ENCODE results near the gene FSTL4.
"Not testable (repeated sequence)": the region's sequence is repeated elsewhere in the genome, so short reads cannot be mapped to it uniquely, and the experiment has no call there.

The FSTL4 gene

GRCh38 chr5:133453084-133453780 is 159.1 kb downstream of the FSTL4 start:
- no peak for DNase-seq

- DNase-seq: no peak
Measured at GRCh38 chr5:133451926-133452325, 160.4 kb downstream of the FSTL4 start.

DNA sequence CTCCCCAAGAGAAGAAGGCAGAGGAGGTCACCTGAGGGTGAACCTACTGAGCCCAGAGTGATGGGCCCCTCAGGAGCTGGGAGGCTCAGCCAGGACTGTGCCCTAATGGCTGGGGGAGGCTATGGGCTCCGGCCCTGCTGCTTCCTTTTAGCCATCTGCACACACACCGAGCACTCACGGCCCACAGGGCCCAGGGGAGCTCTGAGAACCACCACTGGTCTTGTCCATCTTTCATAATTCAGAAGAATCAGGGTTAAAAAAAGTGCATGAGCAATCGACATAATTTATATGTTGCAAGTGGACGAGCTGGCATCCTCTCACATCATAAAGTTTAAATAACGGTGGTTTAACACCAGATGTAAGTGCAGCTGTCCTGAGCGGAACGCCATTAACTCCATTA is 162.1 kb downstream of the FSTL4 start:
- DNase-seq: no peak

- DNase-seq: no peak
Measured at GRCh38 chr5:133449181-133449580, 163.2 kb downstream of the FSTL4 start.

DNA sequence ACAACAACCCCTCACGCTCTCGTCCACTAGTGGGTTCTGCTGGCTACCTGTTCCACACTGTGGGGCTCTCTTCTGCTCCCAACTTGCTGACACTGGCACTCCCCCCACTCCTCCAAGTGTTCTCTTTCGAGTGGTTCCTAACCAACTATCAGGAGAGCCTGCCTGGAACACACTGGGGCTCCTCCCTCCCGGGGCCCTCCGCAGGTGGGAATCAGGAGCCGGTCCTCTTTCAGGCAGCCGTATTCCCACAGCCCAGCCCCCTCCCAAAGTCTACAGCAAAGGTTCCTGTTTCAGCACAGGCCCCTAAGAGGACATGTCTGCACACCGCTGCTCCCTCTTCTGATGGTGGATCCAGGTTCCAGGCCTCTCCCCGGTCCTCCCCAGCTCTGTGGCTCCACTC is 165.9 kb downstream of the FSTL4 start:
- DNase-seq: no peak

DNA sequence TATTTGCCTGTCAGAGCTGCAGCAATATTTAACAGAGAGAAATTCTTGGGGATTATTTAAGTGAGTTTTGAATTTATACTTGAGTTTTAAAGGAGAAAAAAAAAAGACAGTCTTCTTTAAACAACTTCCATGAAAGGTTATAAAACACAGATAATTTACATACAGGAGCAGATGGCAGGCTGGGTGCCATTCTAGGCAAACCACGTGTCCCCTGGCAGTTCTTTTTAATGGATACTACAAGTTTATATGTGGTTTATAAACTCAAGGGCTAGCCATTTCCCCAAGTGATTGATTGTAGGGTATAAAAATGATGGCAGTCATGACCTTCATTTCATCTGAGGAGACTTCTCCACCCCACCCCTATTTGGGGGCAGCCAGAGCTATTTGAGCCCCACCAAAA is 166.6 kb downstream of the FSTL4 start:
- no peak for DNase-seq

DNA sequence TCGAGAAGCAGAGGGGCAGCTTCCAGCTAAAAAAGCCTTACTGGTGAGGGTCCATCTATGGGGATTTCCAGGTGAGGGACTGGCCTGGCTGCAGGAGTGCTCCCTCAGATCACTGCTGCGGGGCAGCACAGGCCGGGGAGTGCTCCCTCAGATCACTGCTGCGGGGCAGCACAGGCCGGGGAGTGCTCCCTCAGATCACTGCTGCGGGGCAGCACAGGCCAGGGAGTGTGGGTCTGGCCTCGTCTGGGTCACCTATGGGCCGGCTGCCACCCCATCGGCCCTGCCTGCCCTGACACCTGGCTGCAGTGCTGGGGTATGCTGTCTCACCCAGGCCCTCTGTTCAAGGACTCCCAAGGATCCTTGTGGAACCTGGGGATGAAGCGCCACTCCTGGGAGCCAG is 167.1 kb downstream of the FSTL4 start:
- not testable (repeated sequence) for DNase-seq

- DNase-seq: no peak
Measured at GRCh38 chr5:133444711-133445110, 167.6 kb downstream of the FSTL4 start.

- DNase-seq: no peak
Measured at GRCh38 chr5:133441166-133441815, 171.1 kb downstream of the FSTL4 start.

GRCh38 chr5:133440467-133441115 is 171.8 kb downstream of the FSTL4 start:
- no peak for DNase-seq

DNA sequence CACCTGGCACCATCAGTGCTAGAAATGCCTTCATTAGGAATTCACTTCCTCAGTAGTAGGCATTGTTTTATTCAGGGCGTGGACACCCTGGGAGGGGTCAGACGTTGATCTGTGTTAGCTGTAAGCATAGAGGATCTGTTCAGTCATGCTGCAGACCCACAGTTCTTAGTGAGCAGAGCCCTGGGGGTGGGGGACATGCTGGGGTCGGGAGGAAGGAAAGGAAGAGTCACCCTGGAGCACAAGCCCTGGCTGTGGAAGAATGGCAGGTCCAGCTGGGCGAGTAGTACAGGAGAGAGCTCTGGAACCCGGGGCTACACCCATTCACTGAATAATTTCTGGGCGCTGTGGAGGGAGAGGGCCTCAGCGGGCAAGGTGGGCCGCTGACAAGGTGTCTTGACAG is 172.5 kb downstream of the FSTL4 start:
- no peak for DNase-seq

GRCh38 chr5:133438487-133438886 is 173.9 kb downstream of the FSTL4 start:
- DNase-seq: no peak

DNA sequence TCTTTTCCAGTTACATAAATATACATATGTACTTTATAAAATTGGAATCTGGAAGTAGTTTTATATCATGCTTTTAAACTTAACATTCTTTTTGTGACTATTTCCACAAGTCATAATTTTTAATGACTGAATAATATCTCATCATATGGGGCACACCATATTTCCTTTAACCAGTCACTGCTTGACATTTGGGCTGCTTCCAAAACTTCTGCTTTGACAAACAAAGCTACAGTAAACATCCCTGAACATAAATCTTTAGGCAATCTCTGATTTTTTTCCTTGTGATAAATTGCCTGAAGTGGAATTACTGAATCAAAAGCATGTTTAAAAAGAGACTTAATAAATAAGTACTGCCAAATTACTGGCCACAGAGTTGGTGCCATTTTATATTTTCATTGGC is 178.0 kb downstream of the FSTL4 start:
- no peak for DNase-seq

DNA sequence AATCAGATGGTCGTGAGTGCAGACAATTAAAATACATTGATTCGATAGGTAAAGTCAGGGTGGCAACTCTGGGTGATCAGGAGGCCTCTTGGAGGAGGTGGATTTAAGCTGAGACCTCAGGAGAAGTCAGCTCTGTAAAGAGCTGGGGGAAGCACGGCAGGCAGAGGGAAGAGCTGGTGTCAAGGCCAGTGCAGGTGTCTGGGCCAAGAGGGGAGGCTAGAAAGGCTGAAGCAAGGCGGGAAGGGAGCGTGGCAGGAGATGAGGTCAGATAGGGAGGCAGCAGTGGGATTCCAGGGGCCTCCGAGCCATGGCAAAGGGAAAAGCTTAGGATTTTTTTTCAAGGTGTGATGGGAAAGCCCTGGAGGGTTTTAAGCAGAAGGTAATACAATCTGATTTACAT is 178.7 kb downstream of the FSTL4 start:
- DNase-seq: no peak

DNA sequence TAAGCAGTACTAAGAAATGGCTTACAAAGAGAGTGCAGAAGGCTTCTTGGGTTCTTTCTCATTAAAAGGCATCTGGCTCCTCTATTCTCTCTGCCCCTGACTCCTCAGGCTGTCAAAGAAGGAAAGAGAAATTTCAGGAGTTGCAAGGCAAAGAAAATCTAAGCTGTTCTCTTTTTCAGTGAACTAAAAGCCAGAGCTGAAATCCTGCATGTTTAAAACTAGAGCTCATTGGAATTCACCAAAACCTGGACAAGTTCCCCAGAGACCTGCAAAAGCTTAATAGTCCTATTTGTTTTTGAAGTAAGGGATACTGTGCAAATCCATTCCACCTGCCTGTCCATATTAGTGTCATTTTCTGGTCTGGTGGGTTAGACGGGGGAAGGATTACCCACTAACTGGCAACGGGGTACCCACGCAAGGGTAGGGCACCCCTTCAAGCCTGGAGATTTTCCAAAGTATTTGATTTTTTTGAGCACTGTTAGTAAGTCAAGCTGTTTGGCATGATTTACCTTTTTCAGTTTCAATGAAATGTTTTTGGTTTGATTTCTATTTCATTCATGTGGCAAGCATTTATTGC is 179.3 kb downstream of the FSTL4 start:
- no peak for DNase-seq

- no peak for DNase-seq
Measured at GRCh38 chr5:133431326-133431865, 180.9 kb downstream of the FSTL4 start.

DNA sequence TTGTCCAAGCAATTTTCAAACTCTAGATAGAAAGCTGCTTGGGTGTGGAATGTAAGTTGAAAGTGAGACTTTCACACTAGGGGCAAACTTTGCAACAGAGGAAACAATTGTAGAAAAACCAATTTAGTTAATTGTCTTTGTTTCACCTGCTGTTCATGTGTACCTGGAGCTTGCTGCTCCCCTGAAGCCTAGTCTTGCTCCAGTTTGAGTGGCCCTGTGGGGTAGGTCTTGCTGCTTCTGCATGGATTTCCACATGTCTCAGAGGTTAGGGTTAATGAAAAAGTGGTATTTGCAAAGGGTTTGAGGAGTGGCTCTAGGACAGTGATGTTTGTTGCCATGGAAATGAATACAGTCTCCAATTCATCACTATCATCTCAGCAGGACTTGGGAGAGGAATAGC is 182.2 kb downstream of the FSTL4 start:
- no peak for DNase-seq

GRCh38 chr5:133429046-133429445 is 183.3 kb downstream of the FSTL4 start:
- DNase-seq: no peak

- no peak for DNase-seq
Measured at GRCh38 chr5:133428072-133428660, 184.2 kb downstream of the FSTL4 start.

- no peak for DNase-seq
Measured at GRCh38 chr5:133427121-133427777, 185.1 kb downstream of the FSTL4 start.

- no peak for DNase-seq
Measured at GRCh38 chr5:133426264-133426663, 186.1 kb downstream of the FSTL4 start.

DNA sequence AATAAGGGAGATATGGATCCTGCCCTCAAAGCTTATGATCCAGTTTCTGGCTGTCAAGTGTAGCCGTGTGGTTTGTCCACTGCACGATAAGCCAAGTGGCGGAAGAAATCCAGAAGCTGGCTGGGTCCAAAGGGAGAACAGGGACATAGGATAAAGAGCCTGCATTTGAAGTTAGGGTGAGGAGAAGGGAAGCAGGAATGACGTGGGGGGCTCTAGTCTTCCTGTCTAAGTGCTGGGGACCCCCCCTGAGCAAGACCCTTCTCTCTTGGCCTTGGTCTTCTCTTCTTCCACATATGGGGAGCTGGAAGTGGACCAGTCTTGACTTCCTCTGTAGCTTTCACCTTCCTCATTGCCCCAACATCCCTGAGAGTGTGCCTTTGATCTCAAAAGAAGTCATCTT is 186.6 kb downstream of the FSTL4 start:
- DNase-seq: no peak

GRCh38 chr5:133425222-133425621 is 187.1 kb downstream of the FSTL4 start:
- DNase-seq: no peak
